ENCODE measurements around the gene TWF2. TPM values are rescaled to one million over a fixed set of nuclear protein-coding genes. Genes with fewer than 3 reads are reported as not detected.

TWF2 gene
- polyA plus RNA-seq, 2 donors = 22.0 to 40.3 TPM

DNA sequence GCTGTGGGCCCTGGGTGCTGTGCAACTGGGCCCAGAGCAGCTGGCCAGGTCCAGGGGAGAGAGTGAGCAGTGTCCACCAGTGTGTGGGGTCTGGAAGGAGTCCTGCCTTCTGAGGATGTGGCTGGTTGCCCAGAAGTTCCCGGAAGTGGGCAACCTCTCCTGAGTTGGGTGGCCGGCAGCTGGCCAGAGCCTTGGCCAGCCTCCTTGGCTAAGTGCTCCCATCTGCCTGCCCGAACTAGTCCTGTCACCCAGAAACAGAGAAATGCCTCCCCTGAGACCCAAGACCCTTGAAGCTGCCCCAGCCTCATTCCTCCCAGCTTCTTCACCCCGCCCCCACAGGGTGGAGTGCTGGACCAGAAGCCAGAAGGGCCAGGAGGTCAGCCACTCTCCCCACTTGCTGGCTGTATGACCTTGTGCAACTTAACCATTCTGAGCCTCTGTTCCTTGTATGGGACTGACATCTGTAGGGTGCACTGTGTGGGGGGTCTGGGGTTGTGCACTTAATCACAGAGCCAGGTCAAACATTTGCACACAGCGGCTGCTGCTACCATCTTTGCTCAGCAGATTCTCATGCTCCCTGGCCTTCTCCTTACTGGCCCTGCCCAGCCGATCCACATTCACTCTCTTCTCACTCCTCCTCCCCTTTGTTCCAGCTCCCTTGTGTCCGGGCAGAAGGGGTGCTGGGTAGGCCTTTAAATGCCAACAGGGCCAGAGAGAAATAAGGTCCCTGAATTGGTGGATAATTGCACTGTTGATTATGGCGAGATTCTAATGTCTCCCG lies 48.5 kb downstream of the TWF2 start:
- no peaks in the 10 kb centered on the region for H3K36me3 ChIP-seq (ENCODE audit: control insufficient read depth in 2 of 2, insufficient read depth in 2 of 2, low read length in 1 of 2)
- peaks cover 0 to 7% of the 10 kb centered on the region in 2 donors for H3K4me1 ChIP-seq (ENCODE audit: control insufficient read depth in 2 of 2, insufficient read depth in 2 of 2, low read length in 1 of 2)
- no peak overlapping the region for H3K27ac ChIP-seq (ENCODE audit: low read depth in 2 of 2, low read length in 1 of 2)
- no peak overlapping the region for H3K4me3 ChIP-seq (ENCODE audit: low read depth in 1 of 2, low read length in 2 of 2)
- WGBS, 2 donors = 55 to 66% methylated on average over 9 of the region's 9 CpGs
- no peaks in the 10 kb centered on the region for H3K27me3 ChIP-seq (ENCODE audit: control insufficient read depth in 1 of 2, insufficient read depth in 2 of 2, low read length in 2 of 2)
- no peaks in the 10 kb centered on the region for H3K9me3 ChIP-seq (ENCODE audit: control insufficient read depth in 2 of 2, insufficient read depth in 1 of 2, low read depth in 1 of 2, low read length in 1 of 2)

DNA sequence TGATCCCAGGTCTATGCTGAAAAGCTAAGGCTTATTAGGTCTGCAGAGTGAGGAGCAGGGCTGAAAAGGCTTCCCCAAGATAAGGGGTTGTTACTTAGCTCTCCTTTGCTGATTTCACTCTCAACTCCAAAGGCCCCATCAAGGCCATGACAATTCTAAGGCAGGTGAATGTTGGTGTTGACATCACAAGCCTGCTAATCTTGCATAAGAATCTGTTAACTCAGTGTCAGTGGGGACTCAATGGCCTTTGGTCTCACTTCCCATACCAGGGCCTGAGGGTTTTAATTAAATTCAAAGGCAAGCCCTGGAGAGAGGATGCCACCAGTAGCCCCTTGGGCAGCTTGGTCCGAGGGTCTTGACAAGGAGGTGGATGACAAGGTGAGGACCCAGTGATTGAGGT lies 50.4 kb downstream of the TWF2 start:
- WGBS, 2 donors = 85 to 91% methylated on average over 1 of the region's 1 CpG
- Histone ChIP-seq H3K4me3 (ENCODE audit: low read depth in 1 of 2, low read length in 2 of 2) (no peak overlapping the region), H3K36me3 (ENCODE audit: control insufficient read depth in 2 of 2, insufficient read depth in 2 of 2, low read length in 1 of 2) (no peaks in the 10 kb centered on the region), H3K4me1 (ENCODE audit: control insufficient read depth in 2 of 2, insufficient read depth in 2 of 2, low read length in 1 of 2) (peaks cover 1 to 7% of the 10 kb centered on the region in 2 donors), H3K27ac (ENCODE audit: low read depth in 2 of 2, low read length in 1 of 2) (no peak overlapping the region), H3K27me3 (ENCODE audit: control insufficient read depth in 1 of 2, insufficient read depth in 2 of 2, low read length in 2 of 2) (no peaks in the 10 kb centered on the region), H3K9me3 (ENCODE audit: control insufficient read depth in 2 of 2, insufficient read depth in 1 of 2, low read depth in 1 of 2, low read length in 1 of 2) (no peaks in the 10 kb centered on the region)

DNA sequence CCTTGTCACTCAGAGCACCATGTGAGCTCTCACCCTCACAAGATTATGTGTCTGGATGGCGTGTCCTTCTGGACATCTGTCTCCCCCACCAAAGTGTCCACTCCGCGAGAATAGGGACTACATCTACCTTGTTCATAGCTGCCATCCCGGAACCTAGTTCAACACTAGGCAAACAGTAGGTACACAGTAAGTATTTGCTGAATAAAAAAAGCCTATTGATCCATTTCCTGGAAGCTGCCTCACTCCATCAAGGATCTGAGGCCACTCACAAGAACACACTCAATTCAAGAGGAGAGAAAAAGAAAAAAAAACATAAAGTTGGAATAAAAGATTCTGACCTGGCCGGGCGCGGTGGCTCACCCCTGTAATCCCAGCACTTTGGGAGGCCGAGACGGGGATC lies 52.2 kb downstream of the TWF2 start:
- H3K9me3 ChIP-seq (ENCODE audit: control insufficient read depth in 2 of 2, insufficient read depth in 1 of 2, low read depth in 1 of 2, low read length in 1 of 2) = no peaks in the 10 kb centered on the region
- 94 to 96% methylated on average over 9 of the region's 9 CpGs for WGBS, 2 donors
- H3K4me3 ChIP-seq (ENCODE audit: low read depth in 1 of 2, low read length in 2 of 2) = no peak overlapping the region
- no peak overlapping the region for H3K27ac ChIP-seq (ENCODE audit: low read depth in 2 of 2, low read length in 1 of 2)
- H3K4me1 ChIP-seq (ENCODE audit: control insufficient read depth in 2 of 2, insufficient read depth in 2 of 2, low read length in 1 of 2) = peaks cover 1 to 2% of the 10 kb centered on the region in 2 donors
- no peaks in the 10 kb centered on the region for H3K27me3 ChIP-seq (ENCODE audit: control insufficient read depth in 1 of 2, insufficient read depth in 2 of 2, low read length in 2 of 2)
- H3K36me3 ChIP-seq (ENCODE audit: control insufficient read depth in 2 of 2, insufficient read depth in 2 of 2, low read length in 1 of 2) = no peaks in the 10 kb centered on the region

- H3K36me3 ChIP-seq (ENCODE audit: control insufficient read depth in 2 of 2, insufficient read depth in 2 of 2, low read length in 1 of 2) = no peaks in the 10 kb centered on the region
- no peaks in the 10 kb centered on the region for H3K9me3 ChIP-seq (ENCODE audit: control insufficient read depth in 2 of 2, insufficient read depth in 1 of 2, low read depth in 1 of 2, low read length in 1 of 2)
- H3K27ac ChIP-seq (ENCODE audit: low read depth in 2 of 2, low read length in 1 of 2) = no peak overlapping the region
- no peaks in the 10 kb centered on the region for H3K27me3 ChIP-seq (ENCODE audit: control insufficient read depth in 1 of 2, insufficient read depth in 2 of 2, low read length in 2 of 2)
- no peak overlapping the region for H3K4me3 ChIP-seq (ENCODE audit: low read depth in 1 of 2, low read length in 2 of 2)
- peaks cover 1 to 2% of the 10 kb centered on the region in 2 donors for H3K4me1 ChIP-seq (ENCODE audit: control insufficient read depth in 2 of 2, insufficient read depth in 2 of 2, low read length in 1 of 2)
- WGBS, 2 donors = 86 to 87% methylated on average over 3 of the region's 3 CpGs
Measured at GRCh38 chr3:52185837-52186236, 53.1 kb downstream of the TWF2 start.

DNA sequence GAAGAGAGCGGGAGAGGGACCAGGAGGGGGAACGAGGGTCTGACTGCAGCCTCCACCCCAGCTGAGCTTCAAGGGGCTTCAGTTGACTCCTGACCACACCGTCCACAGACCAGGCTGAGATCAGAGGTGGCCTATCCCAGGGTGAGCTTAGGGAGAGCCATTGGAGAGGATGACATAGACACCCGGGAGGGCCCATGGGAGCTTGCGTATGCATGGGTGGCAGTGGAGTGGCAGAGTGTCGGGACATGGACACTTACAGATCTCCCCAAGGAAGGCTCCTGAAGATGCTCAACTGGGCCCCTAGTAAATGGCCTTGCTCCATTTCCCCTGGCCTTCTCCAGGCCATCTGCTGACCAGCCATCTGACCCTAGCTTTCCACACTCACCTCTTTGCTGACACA lies 53.6 kb downstream of the TWF2 start:
- Histone ChIP-seq H3K36me3 (ENCODE audit: control insufficient read depth in 2 of 2, insufficient read depth in 2 of 2, low read length in 1 of 2) (no peaks in the 10 kb centered on the region), H3K4me3 (ENCODE audit: low read depth in 1 of 2, low read length in 2 of 2) (no peak overlapping the region), H3K9me3 (ENCODE audit: control insufficient read depth in 2 of 2, insufficient read depth in 1 of 2, low read depth in 1 of 2, low read length in 1 of 2) (no peaks in the 10 kb centered on the region), H3K4me1 (ENCODE audit: control insufficient read depth in 2 of 2, insufficient read depth in 2 of 2, low read length in 1 of 2) (peaks cover 1 to 2% of the 10 kb centered on the region in 2 donors), H3K27ac (ENCODE audit: low read depth in 2 of 2, low read length in 1 of 2) (no peak overlapping the region), H3K27me3 (ENCODE audit: control insufficient read depth in 1 of 2, insufficient read depth in 2 of 2, low read length in 2 of 2) (no peaks in the 10 kb centered on the region)
- WGBS, 2 donors = 94 to 98% methylated on average over 6 of the region's 6 CpGs

DNA sequence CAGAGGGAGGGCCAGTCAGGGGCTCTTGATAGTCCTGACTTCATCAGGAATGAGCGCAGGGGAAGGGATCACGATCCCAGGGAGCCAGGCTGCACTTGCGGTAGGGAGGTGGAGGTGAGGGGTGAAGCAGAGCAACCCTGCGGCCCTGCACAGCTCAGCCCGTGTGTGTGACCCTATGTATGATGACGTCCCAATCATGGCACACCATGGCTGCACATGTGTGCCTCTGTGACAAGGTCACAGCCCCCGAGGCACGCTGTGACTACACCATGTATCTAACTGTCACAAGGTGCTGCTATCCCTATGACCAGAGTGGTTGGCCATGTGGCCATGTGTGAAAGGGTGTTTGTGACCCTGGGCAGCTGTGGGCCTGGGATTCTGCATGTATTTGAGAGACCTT lies 54.3 kb downstream of the TWF2 start:
- WGBS, 2 donors = 92 to 93% methylated on average over 8 of the region's 8 CpGs
- Histone ChIP-seq H3K9me3 (ENCODE audit: control insufficient read depth in 2 of 2, insufficient read depth in 1 of 2, low read depth in 1 of 2, low read length in 1 of 2) (no peaks in the 10 kb centered on the region), H3K4me3 (ENCODE audit: low read depth in 1 of 2, low read length in 2 of 2) (no peak overlapping the region), H3K4me1 (ENCODE audit: control insufficient read depth in 2 of 2, insufficient read depth in 2 of 2, low read length in 1 of 2) (peaks cover 1 to 2% of the 10 kb centered on the region in 2 donors), H3K27me3 (ENCODE audit: control insufficient read depth in 1 of 2, insufficient read depth in 2 of 2, low read length in 2 of 2) (no peaks in the 10 kb centered on the region), H3K27ac (ENCODE audit: low read depth in 2 of 2, low read length in 1 of 2) (no peak overlapping the region), H3K36me3 (ENCODE audit: control insufficient read depth in 2 of 2, insufficient read depth in 2 of 2, low read length in 1 of 2) (no peaks in the 10 kb centered on the region)

DNA sequence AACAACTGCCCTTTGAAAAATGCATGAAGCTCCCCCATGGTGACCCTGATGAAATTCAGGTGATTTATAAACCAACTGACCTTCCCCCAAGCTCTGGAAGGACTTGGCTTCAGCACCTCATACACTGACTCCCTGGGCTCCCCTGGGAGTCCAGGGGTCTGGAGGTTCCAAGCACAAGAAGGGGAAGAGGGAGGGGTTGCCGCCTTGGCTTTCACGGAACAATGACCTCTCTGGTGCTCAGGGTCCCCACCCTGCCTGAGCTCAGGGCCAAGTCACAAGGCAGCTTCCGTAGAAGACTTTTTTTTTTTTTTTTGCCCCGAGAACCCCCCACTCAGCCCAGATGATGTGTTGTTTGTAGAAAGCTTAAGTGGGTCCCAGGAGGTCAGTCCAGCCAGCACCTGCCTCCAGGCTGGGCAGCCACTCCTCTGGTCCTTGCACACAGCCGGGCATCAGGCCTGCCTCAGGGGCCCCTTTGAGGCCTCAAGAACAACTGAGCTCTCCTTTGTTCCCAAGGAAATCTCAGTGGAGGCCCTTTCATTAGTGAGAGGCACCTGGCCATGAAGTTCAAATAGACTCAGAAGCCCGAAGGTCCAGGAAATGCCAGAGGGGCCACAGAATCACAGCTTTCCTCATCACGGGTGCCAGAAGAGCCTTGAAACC lies 55.0 kb downstream of the TWF2 start:
- 80 to 83% methylated on average over 7 of the region's 7 CpGs for WGBS, 2 donors
- H3K4me3 ChIP-seq (ENCODE audit: low read depth in 1 of 2, low read length in 2 of 2) = no peak overlapping the region
- H3K4me1 ChIP-seq (ENCODE audit: control insufficient read depth in 2 of 2, insufficient read depth in 2 of 2, low read length in 1 of 2) = peaks cover 1 to 2% of the 10 kb centered on the region in 2 donors
- H3K9me3 ChIP-seq (ENCODE audit: control insufficient read depth in 2 of 2, insufficient read depth in 1 of 2, low read depth in 1 of 2, low read length in 1 of 2) = no peaks in the 10 kb centered on the region
- no peaks in the 10 kb centered on the region for H3K27me3 ChIP-seq (ENCODE audit: control insufficient read depth in 1 of 2, insufficient read depth in 2 of 2, low read length in 2 of 2)
- H3K27ac ChIP-seq (ENCODE audit: low read depth in 2 of 2, low read length in 1 of 2) = no peak overlapping the region
- no peaks in the 10 kb centered on the region for H3K36me3 ChIP-seq (ENCODE audit: control insufficient read depth in 2 of 2, insufficient read depth in 2 of 2, low read length in 1 of 2)

GRCh38 chr3:52182691-52183090 lies 56.3 kb downstream of the TWF2 start:
- 87 to 91% methylated on average over 4 of the region's 4 CpGs for WGBS, 2 donors
- H3K9me3 ChIP-seq (ENCODE audit: control insufficient read depth in 2 of 2, insufficient read depth in 1 of 2, low read depth in 1 of 2, low read length in 1 of 2) = no peaks in the 10 kb centered on the region
- no peak overlapping the region for H3K4me3 ChIP-seq (ENCODE audit: low read depth in 1 of 2, low read length in 2 of 2)
- no peaks in the 10 kb centered on the region for H3K27me3 ChIP-seq (ENCODE audit: control insufficient read depth in 1 of 2, insufficient read depth in 2 of 2, low read length in 2 of 2)
- H3K27ac ChIP-seq (ENCODE audit: low read depth in 2 of 2, low read length in 1 of 2) = no peak overlapping the region
- H3K4me1 ChIP-seq (ENCODE audit: control insufficient read depth in 2 of 2, insufficient read depth in 2 of 2, low read length in 1 of 2) = peaks cover 1 to 2% of the 10 kb centered on the region in 2 donors
- no peaks in the 10 kb centered on the region for H3K36me3 ChIP-seq (ENCODE audit: control insufficient read depth in 2 of 2, insufficient read depth in 2 of 2, low read length in 1 of 2)

DNA sequence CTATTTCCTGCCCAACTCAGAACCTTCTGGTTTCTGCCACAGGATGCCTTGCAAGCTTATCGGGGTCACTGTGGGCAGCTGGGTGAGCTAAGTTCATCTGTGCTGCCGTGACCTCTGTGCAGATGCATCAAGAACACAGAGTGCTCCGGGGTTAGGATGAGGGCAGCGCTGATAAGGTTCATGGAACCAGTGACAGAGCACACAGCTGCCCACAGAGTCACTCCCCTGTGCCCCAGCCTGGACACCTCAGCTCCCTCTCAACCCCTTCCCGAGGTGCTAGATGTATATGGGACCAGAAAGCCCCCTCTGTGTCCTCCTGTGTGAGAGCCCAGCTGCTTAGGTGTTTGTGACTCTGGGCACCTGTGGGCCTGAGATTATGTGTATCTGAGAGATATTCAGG lies 56.8 kb downstream of the TWF2 start:
- Histone ChIP-seq H3K36me3 (ENCODE audit: control insufficient read depth in 2 of 2, insufficient read depth in 2 of 2, low read length in 1 of 2) (no peaks in the 10 kb centered on the region), H3K27me3 (ENCODE audit: control insufficient read depth in 1 of 2, insufficient read depth in 2 of 2, low read length in 2 of 2) (no peaks in the 10 kb centered on the region), H3K4me1 (ENCODE audit: control insufficient read depth in 2 of 2, insufficient read depth in 2 of 2, low read length in 1 of 2) (peaks cover 2 to 4% of the 10 kb centered on the region in 2 donors), H3K9me3 (ENCODE audit: control insufficient read depth in 2 of 2, insufficient read depth in 1 of 2, low read depth in 1 of 2, low read length in 1 of 2) (no peaks in the 10 kb centered on the region), H3K27ac (ENCODE audit: low read depth in 2 of 2, low read length in 1 of 2) (no peak overlapping the region), H3K4me3 (ENCODE audit: low read depth in 1 of 2, low read length in 2 of 2) (no peak overlapping the region)
- 75 to 76% methylated on average over 5 of the region's 5 CpGs for WGBS, 2 donors

DNA sequence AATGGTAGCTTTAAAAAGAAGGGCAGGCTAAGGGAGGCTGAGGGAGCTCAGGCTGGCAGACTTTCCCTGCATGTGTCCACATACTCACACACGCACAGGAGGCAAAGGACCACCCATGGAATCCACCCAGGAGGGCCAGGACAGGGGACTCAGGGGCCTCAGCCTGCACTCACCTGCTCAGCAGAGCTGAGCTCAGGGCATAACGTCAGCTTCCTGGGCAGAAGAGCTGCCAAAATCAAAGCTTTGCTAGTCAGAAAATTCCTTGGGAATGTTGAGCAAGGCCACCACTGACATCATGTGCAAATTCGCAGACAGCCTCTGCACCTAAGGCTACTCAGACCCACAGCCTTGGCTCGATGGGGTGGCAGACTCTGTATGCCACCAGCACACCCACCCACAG lies 57.4 kb downstream of the TWF2 start:
- Histone ChIP-seq H3K36me3 (ENCODE audit: control insufficient read depth in 2 of 2, insufficient read depth in 2 of 2, low read length in 1 of 2) (no peaks in the 10 kb centered on the region), H3K4me1 (ENCODE audit: control insufficient read depth in 2 of 2, insufficient read depth in 2 of 2, low read length in 1 of 2) (peaks cover 3 to 11% of the 10 kb centered on the region in 2 donors), H3K27ac (ENCODE audit: low read depth in 2 of 2, low read length in 1 of 2) (no peak overlapping the region), H3K9me3 (ENCODE audit: control insufficient read depth in 2 of 2, insufficient read depth in 1 of 2, low read depth in 1 of 2, low read length in 1 of 2) (no peaks in the 10 kb centered on the region), H3K27me3 (ENCODE audit: control insufficient read depth in 1 of 2, insufficient read depth in 2 of 2, low read length in 2 of 2) (no peaks in the 10 kb centered on the region), H3K4me3 (ENCODE audit: low read depth in 1 of 2, low read length in 2 of 2) (no peak overlapping the region)
- WGBS, 2 donors = 50 to 58% methylated on average over 4 of the region's 4 CpGs
